Heart right ventricle (tissue), 16 donors: ENCODE results near the gene ORC4. TPM values are rescaled to one million over a fixed set of nuclear protein-coding genes. Genes with fewer than 3 reads are reported as not detected.
"Not testable (repeated sequence)": the region's sequence is repeated elsewhere in the genome, so short reads cannot be mapped to it uniquely, and the experiment has no call there.

Experiments
- ATAC-seq, 8 donors: fragments of 200-7000 bp; cut with Tn5 transposase; one replicate each; pipeline ENCODE4 v1.9.1; 2020; ENCODE audit warnings: mild to moderate bottlenecking in 8 of 8, moderate library complexity in 8 of 8, moderate number of reproducible peaks in 1 of 8
- DNase-seq, 2 donors: peaks; one replicate each; pipeline ENCODE4 v3.0.0-alpha.2; 2020
- H3K27ac ChIP-seq, 10 donors: fragments of 200-600 bp; sonication (generic) in 2 of 10; one replicate each; pipeline versions ENCODE4 v1.5.0 to v1.8.0; 2020 to 2022; ENCODE audit warnings: mild to moderate bottlenecking in 3 of 10
- H3K27me3 ChIP-seq, 7 donors: fragments of 200-600 bp; one replicate each; pipeline ENCODE4 v1.8.0; 2021 to 2022; ENCODE audit warnings: mild to moderate bottlenecking in 2 of 7
- H3K36me3 ChIP-seq, 9 donors: fragments of 200-600 bp; sonication (generic) in 1 of 9; one replicate each; pipeline versions ENCODE4 v1.5.0 to v1.8.0; 2020 to 2022; ENCODE audit warnings: mild to moderate bottlenecking in 2 of 9
- H3K4me1 ChIP-seq, 9 donors: fragments of 200-600 bp; sonication (generic) in 1 of 9; one replicate each; pipeline versions ENCODE4 v1.5.0 to v1.8.0; 2020 to 2022; ENCODE audit warnings: mild to moderate bottlenecking in 4 of 9
- H3K4me3 ChIP-seq, 10 donors: fragments of 200-600 bp; sonication (generic) in 2 of 10; one replicate each; pipeline versions ENCODE4 v1.5.0 to v1.8.0; 2020 to 2022; ENCODE audit warnings: mild to moderate bottlenecking in 7 of 10, moderate library complexity in 2 of 10
- H3K9me3 ChIP-seq, 11 donors: fragments of 200-600 bp in 10 of 11; sonication (generic) in 2 of 11; one replicate each; pipeline versions ENCODE4 v1.5.0 to v1.8.0; 2013 to 2022; ENCODE audit warnings: mild to moderate bottlenecking in 2 of 11, control low read depth in 1 of 11, moderate library complexity in 1 of 11
- WGBS, 2 donors: extraction: QIAGEN DNeasy Blood & Tissue Kit; methylation state at CpG; one replicate each; pipeline ENCODE4 v1.1.7; 2013; ENCODE audit warnings: inconsistent platforms in 1 of 2; 5-methylcytosine and 5-hydroxymethylcytosine counted together
- intact Hi-C, 10 donors: fragments of 100-400 bp; cut with DNase I; formaldehyde crosslinking; loops; one replicate each; pipeline versions ENCODE4 v1.11.1 to v1.14.2; 2022
- polyA plus RNA-seq, 2 donors: library from polyadenylated mRNA; stranded (reverse); fragments of 200-250 nt; gene quantifications; one replicate each; pipeline ENCODE4 v1.2.3, GENCODE V29; 2013
- total RNA-seq, 10 donors: library from RNA; stranded (reverse); fragmentation: NEBNext Ultra II Directional in 3 of 10; extraction: Animal tissue kit (Norgen Biotek cat#: 25700) in 3 of 10; gene quantifications; one replicate each; pipeline versions ENCODE4 v1.2.1 to v1.2.4, GENCODE V29; 2021 to 2023
- TF ChIP-seq, protein P1 (sequence below), 9 donors: fragments of 200-600 bp; sonication (generic) in 2 of 9; IDR thresholded peaks; one replicate each; pipeline versions ENCODE4 v1.5.0 to v1.8.0; 2021 to 2022; ENCODE audit warnings: antibody characterized with exemption in 9 of 9, mild to moderate bottlenecking in 5 of 9, moderate library complexity in 1 of 9
- donor health status: Arrhythmogenic right ventricular cardiomyopathy.
- donor health status: ischemic (EF 13 %, LVEDD 7.1; RV severe dilation, severe dysfunction).
- donor health status: healthy with polysubstance abuse.
- donor health status: DM: no; HTN: yes; CAD: no.
- donor health status: DM: no; HTN: no; CAD: no.
- donor health status: ischemic (EF 25% LVEDD 6.9; RV normal size, moderate dysfunction).
- donor health status: ischemic (EF 25% LVEDD 5.7; RV mildly dilated, moderate dysfunction).
- donor health status: healthy.
- donor health status: DM: yes; HTN: yes; CAD: no.
- donor health status: Ischemic cardiomyopathy.
- donor health status: ischemic (EF 35%, LVEDD 5.7; RV mildly dilated, moderate dysfunction).
- donor health status: nonischemic (EF 11% LVEDD 7.7; RV severe dilation, severe dysfunction).
- donor health status: DM: yes; HTN: yes; CAD: no.
- donor health status: PGD.
- donor health status: ischemic (EF 29% LVEDD 5.4; RV normal size, mild dysfunction).
- donor health status: nonischemic (EF 23%, LVEDD 6.1; RV moderate dilation, normal function).

The ORC4 gene
- total and polyA plus RNA-seq, 12 donors: 8.4 to 51.7 (median 38.8) TPM

DNA sequence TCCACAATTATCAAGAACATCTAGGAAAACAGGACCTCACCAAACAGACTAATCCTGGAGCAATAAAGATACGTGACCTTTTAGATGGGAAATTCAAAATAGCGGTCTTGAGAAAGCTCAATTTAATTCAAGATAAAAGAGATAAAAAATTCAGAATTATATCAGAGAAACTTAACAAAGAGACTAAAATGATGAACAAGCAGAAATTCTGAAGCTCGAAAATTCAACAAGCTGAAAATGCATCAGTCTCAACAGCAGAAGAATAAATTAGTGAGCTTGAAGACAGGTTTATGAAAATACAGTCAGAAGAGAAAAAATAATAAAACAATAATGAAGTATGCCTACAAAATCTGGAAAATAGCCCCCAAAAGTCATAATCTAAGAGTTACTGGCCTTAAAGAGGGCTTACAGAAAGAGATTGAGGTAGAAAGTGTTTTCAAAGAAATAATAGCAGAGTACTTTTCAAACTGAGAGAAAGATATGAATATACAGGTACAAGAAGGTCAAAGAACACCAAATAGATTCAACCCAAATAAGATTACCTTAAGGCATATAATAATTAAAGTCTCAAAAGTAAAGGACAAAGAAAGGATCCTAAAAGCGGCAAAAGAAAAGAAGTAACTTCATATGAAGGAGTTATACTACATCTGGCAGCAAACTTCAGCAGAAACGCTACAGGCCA lies 13.2 kb downstream of the ORC4 start:
- TF ChIP-seq, protein P1, sequence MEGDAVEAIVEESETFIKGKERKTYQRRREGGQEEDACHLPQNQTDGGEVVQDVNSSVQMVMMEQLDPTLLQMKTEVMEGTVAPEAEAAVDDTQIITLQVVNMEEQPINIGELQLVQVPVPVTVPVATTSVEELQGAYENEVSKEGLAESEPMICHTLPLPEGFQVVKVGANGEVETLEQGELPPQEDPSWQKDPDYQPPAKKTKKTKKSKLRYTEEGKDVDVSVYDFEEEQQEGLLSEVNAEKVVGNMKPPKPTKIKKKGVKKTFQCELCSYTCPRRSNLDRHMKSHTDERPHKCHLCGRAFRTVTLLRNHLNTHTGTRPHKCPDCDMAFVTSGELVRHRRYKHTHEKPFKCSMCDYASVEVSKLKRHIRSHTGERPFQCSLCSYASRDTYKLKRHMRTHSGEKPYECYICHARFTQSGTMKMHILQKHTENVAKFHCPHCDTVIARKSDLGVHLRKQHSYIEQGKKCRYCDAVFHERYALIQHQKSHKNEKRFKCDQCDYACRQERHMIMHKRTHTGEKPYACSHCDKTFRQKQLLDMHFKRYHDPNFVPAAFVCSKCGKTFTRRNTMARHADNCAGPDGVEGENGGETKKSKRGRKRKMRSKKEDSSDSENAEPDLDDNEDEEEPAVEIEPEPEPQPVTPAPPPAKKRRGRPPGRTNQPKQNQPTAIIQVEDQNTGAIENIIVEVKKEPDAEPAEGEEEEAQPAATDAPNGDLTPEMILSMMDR (IDR thresholded peaks at IDR 0.05): no peak
- peaks cover 0 to 49% (median 4%) of the 10 kb centered on the region in 11 donors for H3K9me3 ChIP-seq
- no peak overlapping the region for H3K27ac ChIP-seq
- intact Hi-C loops: no loop called here
- 79 to 97% methylated on average over 5 of the region's 5 CpGs for WGBS, 2 donors
- H3K4me3 ChIP-seq: no peak overlapping the region
- DNase-seq (no peak), ATAC-seq (no peak)
- H3K27me3 ChIP-seq: no peaks in the 10 kb centered on the region
- no peaks in the 10 kb centered on the region for H3K36me3 ChIP-seq
- H3K4me1 ChIP-seq: peaks cover 0 to 4% (median 0%) of the 10 kb centered on the region in 9 donors

DNA sequence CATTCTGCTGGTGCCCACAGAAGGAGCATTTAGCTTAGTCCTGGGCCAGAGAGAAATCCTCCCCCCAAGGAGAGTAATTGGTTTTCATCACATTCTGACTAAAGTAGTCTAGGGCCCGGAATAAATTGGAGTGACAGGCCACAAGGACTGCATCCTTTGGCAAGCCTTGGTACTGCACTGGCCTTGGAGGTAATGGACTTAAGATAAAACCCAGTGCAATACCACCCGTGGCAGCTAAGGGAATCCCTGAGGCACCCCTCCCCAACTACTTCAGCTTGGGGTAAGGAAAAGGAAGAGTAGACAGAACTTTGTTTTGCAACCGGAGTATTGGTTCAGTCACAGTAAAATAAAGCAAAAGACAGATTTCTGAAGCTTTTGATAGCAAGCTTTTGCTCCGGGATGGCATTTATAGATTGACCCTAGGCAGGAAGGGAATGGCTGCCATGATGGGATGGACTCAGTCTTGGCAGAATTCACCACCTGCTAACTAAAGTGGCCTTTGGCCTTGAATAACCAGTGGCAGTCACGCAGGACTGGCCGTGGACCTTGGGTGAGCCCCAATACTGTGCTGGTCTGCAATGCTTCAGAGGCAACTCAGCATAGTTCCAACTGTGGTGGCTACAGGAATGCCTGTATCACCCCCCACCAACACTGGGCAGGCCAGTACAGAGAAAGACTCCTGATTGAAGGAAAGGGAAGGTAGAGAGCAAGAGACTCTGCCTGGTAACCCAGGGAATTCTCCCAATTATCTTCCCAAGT lies 14.1 kb downstream of the ORC4 start:
- no peak for DNase-seq
- intact Hi-C loops: no loop called here
- Histone ChIP-seq H3K27me3 (no peaks in the 10 kb centered on the region), H3K4me1 (peaks cover 0 to 1% (median 0%) of the 10 kb centered on the region in 9 donors), H3K27ac (no peak overlapping the region), H3K4me3 (no peak overlapping the region), H3K9me3 (peaks cover 0 to 50% (median 4%) of the 10 kb centered on the region in 11 donors), H3K36me3 (no peaks in the 10 kb centered on the region)
- no peak for ATAC-seq
- TF ChIP-seq, protein P1 (IDR thresholded peaks at IDR 0.05): no peak
- 84 to 91% methylated on average over 6 of the region's 6 CpGs for WGBS, 2 donors

DNA sequence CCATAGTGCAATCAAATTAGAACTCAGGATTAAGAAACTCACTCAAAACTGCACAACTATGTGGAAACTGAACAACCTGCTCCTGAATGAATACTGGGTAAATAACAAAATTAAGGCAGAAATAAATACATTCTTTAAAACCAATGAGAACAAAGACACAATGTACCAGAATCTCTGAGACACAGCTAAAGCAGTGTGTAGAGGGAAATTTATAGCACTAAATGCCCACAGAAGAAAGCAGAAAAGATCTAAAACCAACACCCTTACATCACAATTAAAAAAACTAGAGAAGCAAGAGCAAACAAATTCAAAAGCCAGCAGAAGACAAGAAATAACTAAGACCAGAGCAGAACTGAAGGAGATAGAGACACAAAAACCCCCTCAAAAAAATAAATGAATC lies 18.1 kb downstream of the ORC4 start:
- H3K27me3 ChIP-seq, intact Hi-C loops, DNase-seq, H3K4me3 ChIP-seq, H3K27ac ChIP-seq, H3K36me3 ChIP-seq, ATAC-seq: not testable (repeated sequence)
- H3K9me3 ChIP-seq: peaks cover 0 to 27% (median 2%) of the 10 kb centered on the region in 11 donors
- H3K4me1 ChIP-seq: peaks cover 0 to 12% (median 0%) of the 10 kb centered on the region in 9 donors

DNA sequence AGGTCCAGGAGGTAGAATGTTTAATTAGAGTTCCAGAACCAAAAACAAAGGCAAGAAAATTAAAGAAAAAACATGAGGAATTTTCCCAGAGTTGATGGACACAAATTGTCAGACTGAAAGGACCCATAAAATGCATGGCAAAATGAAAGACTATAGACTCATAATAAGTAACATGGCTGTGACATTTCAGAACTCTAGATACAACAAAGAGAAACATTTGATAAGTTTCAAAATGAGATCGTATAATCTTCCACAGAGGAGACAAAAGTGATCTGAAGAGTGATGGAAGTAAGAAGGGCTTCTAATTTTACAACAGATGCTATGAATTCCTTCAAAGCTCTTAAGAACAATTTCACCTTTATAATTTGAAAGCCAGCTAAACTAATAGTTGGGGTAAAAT lies 20.4 kb downstream of the ORC4 start:
- H3K36me3 ChIP-seq: peaks cover 0 to 6% (median 0%) of the 10 kb centered on the region in 9 donors
- DNase-seq (no peak), ATAC-seq (no peak)
- WGBS, 2 donors: 53 to 64% methylated on average over 1 of the region's 1 CpG
- peaks cover 0 to 12% (median 0%) of the 10 kb centered on the region in 9 donors for H3K4me1 ChIP-seq
- H3K9me3 ChIP-seq: peaks cover 0 to 38% (median 4%) of the 10 kb centered on the region in 11 donors
- intact Hi-C loops: no loop called here
- TF ChIP-seq, protein P1 (IDR thresholded peaks at IDR 0.05): no peak
- H3K27ac ChIP-seq: no peak overlapping the region
- H3K4me3 ChIP-seq: no peak overlapping the region
- no peaks in the 10 kb centered on the region for H3K27me3 ChIP-seq
